ENCODE data around the gene GIGYF1. TPM values are rescaled to one million over a fixed set of nuclear protein-coding genes. Genes with fewer than 3 reads are reported as not detected.
"Not testable (repeated sequence)": the region's sequence is repeated elsewhere in the genome, so short reads cannot be mapped to it uniquely, and the experiment has no call there.

Gene GIGYF1
- total and polyA plus RNA-seq, 5 donors from 2014 or later: 0.71 to 82.4 (median 0.76) TPM

DNA sequence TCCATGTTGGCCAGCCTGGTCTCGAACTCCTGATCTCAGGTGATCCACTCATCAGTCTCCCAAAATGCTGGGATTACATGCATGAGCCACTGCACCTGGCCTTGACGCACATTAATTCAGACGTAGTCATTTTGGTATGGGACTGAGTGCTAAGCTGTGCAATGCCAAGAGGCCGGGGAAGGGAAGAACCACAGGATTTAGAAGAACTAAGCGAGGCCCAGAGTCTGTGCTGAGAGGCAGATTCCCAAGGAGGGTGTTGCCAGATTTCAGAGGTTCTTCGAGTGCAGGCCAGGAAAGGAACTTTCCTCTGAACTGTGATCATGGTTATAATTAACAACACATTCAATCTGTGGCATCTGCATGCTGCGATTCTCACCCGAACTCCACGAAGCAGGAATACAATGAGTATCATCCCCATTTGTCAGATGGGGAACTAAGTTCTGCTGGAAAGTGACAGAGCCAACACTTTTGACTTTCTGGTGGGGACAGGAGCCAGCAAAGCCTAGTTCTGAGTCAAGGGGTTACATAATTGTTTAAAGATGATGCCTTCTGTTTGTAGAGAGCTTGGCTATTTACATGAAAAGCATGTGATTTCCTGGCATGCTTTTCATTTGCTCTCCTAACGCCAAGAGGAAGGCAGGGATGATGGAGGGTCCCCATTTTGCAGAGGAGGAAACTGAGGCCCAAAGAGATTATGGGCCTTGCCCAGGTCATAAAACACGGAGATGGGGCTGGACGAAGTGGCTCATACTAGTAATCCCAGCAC, 33.1 kb upstream of the GIGYF1 start:
- Histone ChIP-seq H3K36me3 (ENCODE audit: control insufficient read depth, insufficient read depth, low read length) (no peaks in the 10 kb centered on the region), H3K9me3 (ENCODE audit: control insufficient read depth in 2 of 2, low read length in 2 of 2) (no peaks in the 10 kb centered on the region), H3K27me3 (ENCODE audit: control insufficient read depth, insufficient read depth, low read length) (peaks cover 2% of the 10 kb centered on the region), H3K4me1 (ENCODE audit: control insufficient read depth, insufficient read depth, low read length, poor library complexity, severe bottlenecking) (peaks cover 7% of the 10 kb centered on the region), H3K4me3 (ENCODE audit: low read depth, low read length) (no peak overlapping the region), H3K27ac (ENCODE audit: insufficient read depth, low read length, poor library complexity, severe bottlenecking) (no peak overlapping the region)
- Mint-ChIP-seq H3K4me3 (no peak overlapping the region), H3K36me3 (no peaks in the 10 kb centered on the region), H3K4me1 (peaks cover 0 to 4% (median 2%) of the 10 kb centered on the region in 4 donors), H3K9me3 (no peaks in the 10 kb centered on the region), H3K27ac (peak overlapping the region in 2 of 3 donors; percentile 2 to 64), H3K27me3 (peaks cover 35% of the 10 kb centered on the region)
- no peak for DNase-seq
- ATAC-seq (ENCODE audit: low read depth in 2 of 2): no peak

DNA sequence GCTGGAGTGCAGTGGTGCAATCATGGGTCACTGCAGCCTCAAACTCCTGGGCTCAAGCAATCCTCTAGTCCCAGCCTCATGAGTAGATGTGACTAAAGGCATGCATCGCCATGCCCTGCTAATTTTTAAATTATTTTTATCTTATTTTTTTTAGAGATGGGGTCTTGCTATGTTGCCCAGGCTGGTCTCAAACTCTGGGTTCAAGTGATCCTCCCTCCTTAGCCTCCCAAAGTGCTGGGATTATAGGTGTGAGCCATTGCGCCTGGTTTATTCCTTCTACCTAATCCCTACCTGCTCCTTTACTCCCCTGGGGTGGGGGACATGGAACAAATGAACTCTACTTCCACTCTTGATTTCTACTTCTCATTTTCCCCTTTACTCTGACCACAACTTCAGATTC, 30.3 kb upstream of the GIGYF1 start:
- not testable (repeated sequence) for H3K27me3 ChIP-seq (ENCODE audit: control insufficient read depth, insufficient read depth, low read length); H3K4me3 Mint-ChIP-seq; H3K27ac ChIP-seq (ENCODE audit: insufficient read depth, low read length, poor library complexity, severe bottlenecking); H3K36me3 ChIP-seq (ENCODE audit: control insufficient read depth, insufficient read depth, low read length); H3K4me3 ChIP-seq (ENCODE audit: low read depth, low read length); ATAC-seq (ENCODE audit: low read depth in 2 of 2); H3K9me3 Mint-ChIP-seq; H3K9me3 ChIP-seq (ENCODE audit: control insufficient read depth in 2 of 2, low read length in 2 of 2); H3K27ac Mint-ChIP-seq; H3K4me1 ChIP-seq (ENCODE audit: control insufficient read depth, insufficient read depth, low read length, poor library complexity, severe bottlenecking); H3K36me3 Mint-ChIP-seq; DNase-seq; H3K4me1 Mint-ChIP-seq
- H3K27me3 Mint-ChIP-seq: peaks cover 53% of the 10 kb centered on the region

DNA sequence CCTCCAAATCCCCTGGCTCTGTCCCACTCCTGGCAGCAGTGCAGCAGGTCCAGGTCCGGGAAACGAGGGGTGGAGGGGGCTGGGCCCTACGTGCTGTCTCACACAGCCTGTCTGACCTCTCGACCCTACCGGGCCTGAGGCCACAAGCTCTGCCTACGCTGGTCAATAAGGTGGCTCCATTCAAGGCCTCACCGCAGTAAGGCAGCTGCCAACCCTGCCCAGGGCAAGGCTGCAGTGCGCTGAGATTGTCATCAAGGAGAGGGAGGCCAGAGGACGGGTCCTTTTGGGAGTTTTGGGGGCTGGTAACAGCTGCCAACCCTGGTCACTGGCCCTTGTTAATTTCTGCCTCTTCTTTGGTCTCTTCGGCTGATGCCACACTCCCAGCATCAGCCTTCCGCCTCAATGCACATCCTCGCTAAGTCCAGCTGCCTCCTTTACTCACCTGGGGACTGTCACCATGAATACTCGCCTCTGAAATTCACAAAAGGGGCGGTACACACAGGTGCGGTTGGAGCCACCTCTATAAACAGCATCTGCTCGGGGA, 29.8 kb upstream of the GIGYF1 start:
- Histone ChIP-seq H3K9me3 (ENCODE audit: control insufficient read depth in 2 of 2, low read length in 2 of 2) (no peaks in the 10 kb centered on the region), H3K36me3 (ENCODE audit: control insufficient read depth, insufficient read depth, low read length) (no peaks in the 10 kb centered on the region), H3K4me1 (ENCODE audit: control insufficient read depth, insufficient read depth, low read length, poor library complexity, severe bottlenecking) (peaks cover 7% of the 10 kb centered on the region), H3K4me3 (ENCODE audit: low read depth, low read length) (no peak overlapping the region), H3K27ac (ENCODE audit: insufficient read depth, low read length, poor library complexity, severe bottlenecking) (no peak overlapping the region), H3K27me3 (ENCODE audit: control insufficient read depth, insufficient read depth, low read length) (peaks cover 9% of the 10 kb centered on the region)
- peaks cover 0 to 6% (median 2%) of the 10 kb centered on the region in 4 donors for H3K4me1 Mint-ChIP-seq
- DNase-seq (no peak), ATAC-seq (ENCODE audit: low read depth in 2 of 2) (no peak)
- H3K27ac Mint-ChIP-seq: no peak overlapping the region
- no peak overlapping the region for H3K4me3 Mint-ChIP-seq
- peaks cover 53% of the 10 kb centered on the region for H3K27me3 Mint-ChIP-seq
- no peaks in the 10 kb centered on the region for H3K36me3 Mint-ChIP-seq
- H3K9me3 Mint-ChIP-seq: peaks cover 0 to 4% (median 2%) of the 10 kb centered on the region in 7 donors

DNA sequence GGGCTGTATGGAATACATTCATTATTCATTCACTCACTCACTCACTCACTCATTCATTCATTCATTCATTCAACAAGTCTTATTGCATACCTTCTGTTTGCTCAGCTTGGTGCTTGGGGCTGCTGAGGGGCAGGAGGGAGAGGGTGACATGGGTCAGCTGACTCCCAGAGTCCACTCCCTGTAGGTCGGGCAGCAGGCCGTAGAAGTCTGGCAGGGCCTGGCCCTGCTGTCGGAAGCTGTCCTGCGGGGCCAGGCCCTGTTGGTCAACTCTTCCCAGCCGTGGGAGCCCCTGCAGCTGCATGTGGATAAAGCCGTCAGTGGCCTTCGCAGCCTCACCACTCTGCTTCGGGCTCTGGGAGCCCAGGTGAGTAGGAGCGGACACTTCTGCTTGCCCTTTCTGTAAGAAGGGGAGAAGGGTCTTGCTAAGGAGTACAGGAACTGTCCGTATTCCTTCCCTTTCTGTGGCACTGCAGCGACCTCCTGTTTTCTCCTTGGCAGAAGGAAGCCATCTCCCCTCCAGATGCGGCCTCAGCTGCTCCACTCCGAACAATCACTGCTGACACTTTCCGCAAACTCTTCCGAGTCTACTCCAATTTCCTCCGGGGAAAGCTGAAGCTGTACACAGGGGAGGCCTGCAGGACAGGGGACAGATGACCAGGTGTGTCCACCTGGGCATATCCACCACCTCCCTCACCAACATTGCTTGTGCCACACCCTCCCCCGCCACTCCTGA, 28.6 kb upstream of the GIGYF1 start:
- Histone ChIP-seq H3K4me1 (ENCODE audit: control insufficient read depth, insufficient read depth, low read length, poor library complexity, severe bottlenecking) (peaks cover 7% of the 10 kb centered on the region), H3K27me3 (ENCODE audit: control insufficient read depth, insufficient read depth, low read length) (peaks cover 9% of the 10 kb centered on the region), H3K27ac (ENCODE audit: insufficient read depth, low read length, poor library complexity, severe bottlenecking) (no peak overlapping the region), H3K9me3 (ENCODE audit: control insufficient read depth in 2 of 2, low read length in 2 of 2) (no peaks in the 10 kb centered on the region), H3K4me3 (ENCODE audit: low read depth, low read length) (no peak overlapping the region), H3K36me3 (ENCODE audit: control insufficient read depth, insufficient read depth, low read length) (no peaks in the 10 kb centered on the region)
- Mint-ChIP-seq H3K9me3 (peaks cover 0 to 12% (median 3%) of the 10 kb centered on the region in 7 donors), H3K27me3 (peaks cover 55% of the 10 kb centered on the region), H3K27ac (peak overlapping the region in 1 of 3 donors; percentile 71), H3K4me3 (no peak overlapping the region), H3K36me3 (no peaks in the 10 kb centered on the region), H3K4me1 (peaks cover 0 to 6% (median 2%) of the 10 kb centered on the region in 4 donors)
- no peak for DNase-seq
- ATAC-seq (ENCODE audit: low read depth in 2 of 2): no peak

DNA sequence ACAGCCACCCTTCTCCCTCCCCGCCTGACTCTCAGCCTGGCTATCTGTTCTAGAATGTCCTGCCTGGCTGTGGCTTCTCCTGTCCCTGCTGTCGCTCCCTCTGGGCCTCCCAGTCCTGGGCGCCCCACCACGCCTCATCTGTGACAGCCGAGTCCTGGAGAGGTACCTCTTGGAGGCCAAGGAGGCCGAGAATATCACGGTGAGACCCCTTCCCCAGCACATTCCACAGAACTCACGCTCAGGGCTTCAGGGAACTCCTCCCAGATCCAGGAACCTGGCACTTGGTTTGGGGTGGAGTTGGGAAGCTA, 27.4 kb upstream of the GIGYF1 start:
- no peak for ATAC-seq (ENCODE audit: low read depth in 2 of 2)
- Mint-ChIP-seq H3K27me3 (peaks cover 45% of the 10 kb centered on the region), H3K9me3 (peaks cover 0 to 15% (median 3%) of the 10 kb centered on the region in 7 donors), H3K4me1 (peaks cover 0 to 6% (median 2%) of the 10 kb centered on the region in 4 donors), H3K27ac (no peak overlapping the region), H3K36me3 (no peaks in the 10 kb centered on the region), H3K4me3 (no peak overlapping the region)
- Histone ChIP-seq H3K4me3 (ENCODE audit: low read depth, low read length) (no peak overlapping the region), H3K27ac (ENCODE audit: insufficient read depth, low read length, poor library complexity, severe bottlenecking) (no peak overlapping the region), H3K36me3 (ENCODE audit: control insufficient read depth, insufficient read depth, low read length) (no peaks in the 10 kb centered on the region), H3K9me3 (ENCODE audit: control insufficient read depth in 2 of 2, low read length in 2 of 2) (no peaks in the 10 kb centered on the region), H3K4me1 (ENCODE audit: control insufficient read depth, insufficient read depth, low read length, poor library complexity, severe bottlenecking) (peaks cover 7% of the 10 kb centered on the region), H3K27me3 (ENCODE audit: control insufficient read depth, insufficient read depth, low read length) (peaks cover 9% of the 10 kb centered on the region)
- no peak for DNase-seq

DNA sequence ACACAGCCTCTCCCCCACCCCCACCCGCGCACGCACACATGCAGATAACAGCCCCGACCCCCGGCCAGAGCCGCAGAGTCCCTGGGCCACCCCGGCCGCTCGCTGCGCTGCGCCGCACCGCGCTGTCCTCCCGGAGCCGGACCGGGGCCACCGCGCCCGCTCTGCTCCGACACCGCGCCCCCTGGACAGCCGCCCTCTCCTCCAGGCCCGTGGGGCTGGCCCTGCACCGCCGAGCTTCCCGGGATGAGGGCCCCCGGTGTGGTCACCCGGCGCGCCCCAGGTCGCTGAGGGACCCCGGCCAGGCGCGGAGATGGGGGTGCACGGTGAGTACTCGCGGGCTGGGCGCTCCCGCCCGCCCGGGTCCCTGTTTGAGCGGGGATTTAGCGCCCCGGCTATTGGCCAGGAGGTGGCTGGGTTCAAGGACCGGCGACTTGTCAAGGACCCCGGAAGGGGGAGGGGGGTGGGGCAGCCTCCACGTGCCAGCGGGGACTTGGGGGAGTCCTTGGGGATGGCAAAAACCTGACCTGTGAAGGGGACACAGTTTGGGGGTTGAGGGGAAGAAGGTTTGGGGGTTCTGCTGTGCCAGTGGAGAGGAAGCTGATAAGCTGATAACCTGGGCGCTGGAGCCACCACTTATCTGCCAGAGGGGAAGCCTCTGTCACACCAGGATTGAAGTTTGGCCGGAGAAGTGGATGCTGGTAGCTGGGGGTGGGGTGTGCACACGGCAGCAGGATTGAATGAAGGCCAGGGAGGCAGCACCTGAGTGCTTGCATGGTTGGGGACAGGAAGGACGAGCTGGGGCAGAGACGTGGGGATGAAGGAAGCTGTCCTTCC, 26.8 kb upstream of the GIGYF1 start:
- Mint-ChIP-seq H3K27me3 (peaks cover 45% of the 10 kb centered on the region), H3K27ac (peak overlapping the region in 1 of 3 donors; percentile 26), H3K4me1 (peaks cover 0 to 6% (median 2%) of the 10 kb centered on the region in 4 donors), H3K4me3 (no peak overlapping the region), H3K36me3 (no peaks in the 10 kb centered on the region), H3K9me3 (peaks cover 0 to 15% (median 3%) of the 10 kb centered on the region in 7 donors)
- no peaks in the 10 kb centered on the region for H3K9me3 ChIP-seq (ENCODE audit: control insufficient read depth in 2 of 2, low read length in 2 of 2)
- H3K27me3 ChIP-seq (ENCODE audit: control insufficient read depth, insufficient read depth, low read length): peaks cover 8% of the 10 kb centered on the region
- no peak for ATAC-seq (ENCODE audit: low read depth in 2 of 2)
- DNase-seq: no peak
- H3K36me3 ChIP-seq (ENCODE audit: control insufficient read depth, insufficient read depth, low read length): no peaks in the 10 kb centered on the region
- peaks cover 7% of the 10 kb centered on the region for H3K4me1 ChIP-seq (ENCODE audit: control insufficient read depth, insufficient read depth, low read length, poor library complexity, severe bottlenecking)
- no peak overlapping the region for H3K4me3 ChIP-seq (ENCODE audit: low read depth, low read length)
- no peak overlapping the region for H3K27ac ChIP-seq (ENCODE audit: insufficient read depth, low read length, poor library complexity, severe bottlenecking)

DNA sequence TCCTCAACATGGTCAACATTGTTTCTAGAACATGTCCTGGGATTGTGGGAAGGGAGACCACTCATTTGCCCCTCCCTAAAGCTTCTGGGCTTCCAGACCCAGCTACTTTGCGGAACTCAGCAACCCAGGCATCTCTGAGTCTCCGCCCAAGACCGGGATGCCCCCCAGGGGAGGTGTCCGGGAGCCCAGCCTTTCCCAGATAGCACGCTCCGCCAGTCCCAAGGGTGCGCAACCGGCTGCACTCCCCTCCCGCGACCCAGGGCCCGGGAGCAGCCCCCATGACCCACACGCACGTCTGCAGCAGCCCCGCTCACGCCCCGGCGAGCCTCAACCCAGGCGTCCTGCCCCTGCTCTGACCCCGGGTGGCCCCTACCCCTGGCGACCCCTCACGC, 26.2 kb upstream of the GIGYF1 start, which contains the start of gene EPO:
TSS of gene EPO (plus strand) at position 190 of the 392 bp plus-strand sequence. CDS start 513 bp downstream, outside the sequence.
- H3K27ac Mint-ChIP-seq: peak within 1 kb of the TSS in 1 of 3 donors; percentile 26
- peaks cover 0 to 15% (median 3%) of the 10 kb centered on the region in 7 donors for H3K9me3 Mint-ChIP-seq
- H3K36me3 Mint-ChIP-seq: no peaks in the 10 kb centered on the region
- Histone ChIP-seq H3K4me3 (ENCODE audit: low read depth, low read length) (no peak within 1 kb of the TSS), H3K27ac (ENCODE audit: insufficient read depth, low read length, poor library complexity, severe bottlenecking) (no peak within 1 kb of the TSS), H3K9me3 (ENCODE audit: control insufficient read depth in 2 of 2, low read length in 2 of 2) (no peaks in the 10 kb centered on the region), H3K27me3 (ENCODE audit: control insufficient read depth, insufficient read depth, low read length) (peaks cover 7% of the 10 kb centered on the region), H3K36me3 (ENCODE audit: control insufficient read depth, insufficient read depth, low read length) (no peaks in the 10 kb centered on the region), H3K4me1 (ENCODE audit: control insufficient read depth, insufficient read depth, low read length, poor library complexity, severe bottlenecking) (peaks cover 5% of the 10 kb centered on the region)
- H3K4me1 Mint-ChIP-seq: peaks cover 0 to 6% (median 2%) of the 10 kb centered on the region in 4 donors
- H3K27me3 Mint-ChIP-seq: peaks cover 42% of the 10 kb centered on the region
- no peak for DNase-seq
- ATAC-seq (ENCODE audit: low read depth in 2 of 2): no peak
- no peak within 1 kb of the TSS for H3K4me3 Mint-ChIP-seq
